Measurements from ENCODE around the gene H3-3A.

H3-3A gene

GRCh38 chr1:226076378-226076777, 13.9 kb downstream of the H3-3A start:
- H3K27me3 ChIP-seq (replicated peaks; ENCODE audit: insufficient read depth, low read length) = no peaks in the 10 kb centered on the region
- H2AFZ ChIP-seq (ENCODE audit: low read length) = no peak overlapping the region
- H3K4me1 ChIP-seq (ENCODE audit: low read length) = no peaks in the 10 kb centered on the region
- H3K9me3 ChIP-seq (replicated peaks; ENCODE audit: insufficient read depth, low read length) = no peaks in the 10 kb centered on the region
- TF ChIP-seq EZH2 (optimal IDR thresholded peaks at IDR 0.05; ENCODE audit: low read depth, low read length) = no peak
- TF ChIP-seq CTCF (IDR thresholded peaks at IDR 0.05; ENCODE audit: low read length) = no peak
- no peak for TF ChIP-seq EZH2phosphoT487 (IDR thresholded peaks at IDR 0.05; ENCODE audit: low read length)
- H3F3A ChIP-seq (ENCODE audit: insufficient read depth, low read length) = peaks cover 48% of the 10 kb centered on the region
- H4K20me1 ChIP-seq (ENCODE audit: insufficient read depth, low read length) = 0 out of 2 replicates have a peak, but pooled peaks cover 3% of the 10 kb centered on the region
- H3K79me2 ChIP-seq (ENCODE audit: low read length) = no peaks in the 10 kb centered on the region
- peaks cover 5% of the 10 kb centered on the region; the same call in 1 of the 2 replicates for H3K36me3 ChIP-seq (replicated peaks; ENCODE audit: insufficient read depth, low read length)
- H3K9me2 ChIP-seq (replicated peaks; ENCODE audit: insufficient read depth, low read length) = no peaks in the 10 kb centered on the region
- no peak overlapping the region for H3K4me3 ChIP-seq (ENCODE audit: low read length)
- no peak overlapping the region for H3K4me2 ChIP-seq (ENCODE audit: low read depth, low read length)
- DNase-seq = no peak
- no peak overlapping the region for H3K27ac ChIP-seq (ENCODE audit: low read length)
- H3K9ac ChIP-seq (ENCODE audit: low read length) = no peak overlapping the region

GRCh38 chr1:226078374-226078773, 15.9 kb downstream of the H3-3A start:
- H3K9ac ChIP-seq (ENCODE audit: low read length) = no peak overlapping the region
- no peaks in the 10 kb centered on the region for H3K9me3 ChIP-seq (replicated peaks; ENCODE audit: insufficient read depth, low read length)
- no peak overlapping the region for H3K4me3 ChIP-seq (ENCODE audit: low read length)
- H3K36me3 ChIP-seq (replicated peaks; ENCODE audit: insufficient read depth, low read length) = no peaks in the 10 kb centered on the region; the same call in 1 of the 2 replicates
- no peaks in the 10 kb centered on the region for H4K20me1 ChIP-seq (ENCODE audit: insufficient read depth, low read length)
- no peak overlapping the region for H3K4me2 ChIP-seq (ENCODE audit: low read depth, low read length)
- H3K27me3 ChIP-seq (replicated peaks; ENCODE audit: insufficient read depth, low read length) = no peaks in the 10 kb centered on the region
- H3K9me2 ChIP-seq (replicated peaks; ENCODE audit: insufficient read depth, low read length) = no peaks in the 10 kb centered on the region
- peaks cover 41% of the 10 kb centered on the region for H3F3A ChIP-seq (ENCODE audit: insufficient read depth, low read length)
- peaks cover 6% of the 10 kb centered on the region for H3K4me1 ChIP-seq (ENCODE audit: low read length)
- TF ChIP-seq EZH2 (optimal IDR thresholded peaks at IDR 0.05; ENCODE audit: low read depth, low read length) (no peak), EZH2phosphoT487 (IDR thresholded peaks at IDR 0.05; ENCODE audit: low read length) (no peak), CTCF (IDR thresholded peaks at IDR 0.05; ENCODE audit: low read length) (no peak)
- no peak overlapping the region for H3K27ac ChIP-seq (ENCODE audit: low read length)
- H2AFZ ChIP-seq (ENCODE audit: low read length) = no peak overlapping the region
- H3K79me2 ChIP-seq (ENCODE audit: low read length) = no peaks in the 10 kb centered on the region
- DNase-seq = no peak

- H3K27me3 ChIP-seq (replicated peaks; ENCODE audit: insufficient read depth, low read length) = no peaks in the 10 kb centered on the region
- H3K79me2 ChIP-seq (ENCODE audit: low read length) = no peaks in the 10 kb centered on the region
- no peak for TF ChIP-seq CTCF (IDR thresholded peaks at IDR 0.05; ENCODE audit: low read length)
- TF ChIP-seq EZH2 (optimal IDR thresholded peaks at IDR 0.05; ENCODE audit: low read depth, low read length) = no peak
- no peak for TF ChIP-seq EZH2phosphoT487 (IDR thresholded peaks at IDR 0.05; ENCODE audit: low read length)
- H3K27ac ChIP-seq (ENCODE audit: low read length) = no peak overlapping the region
- peaks cover 6% of the 10 kb centered on the region for H3K4me1 ChIP-seq (ENCODE audit: low read length)
- H3K36me3 ChIP-seq (replicated peaks; ENCODE audit: insufficient read depth, low read length) = no peaks in the 10 kb centered on the region
- peak overlapping the region; percentile 72 for H3K4me3 ChIP-seq (ENCODE audit: low read length)
- H3K9ac ChIP-seq (ENCODE audit: low read length) = peak overlapping the region; percentile 31; the same call in 1 of the 2 replicates
- no peak for DNase-seq
- peak overlapping the region; percentile 89 for H3K4me2 ChIP-seq (ENCODE audit: low read depth, low read length)
- H4K20me1 ChIP-seq (ENCODE audit: insufficient read depth, low read length) = no peaks in the 10 kb centered on the region
- no peaks in the 10 kb centered on the region for H3K9me2 ChIP-seq (replicated peaks; ENCODE audit: insufficient read depth, low read length)
- peak overlapping the region; percentile 92 for H2AFZ ChIP-seq (ENCODE audit: low read length)
- H3K9me3 ChIP-seq (replicated peaks; ENCODE audit: insufficient read depth, low read length) = no peaks in the 10 kb centered on the region
- H3F3A ChIP-seq (ENCODE audit: insufficient read depth, low read length) = peaks cover 12% of the 10 kb centered on the region; the same call in 1 of the 2 replicates
Observed at GRCh38 chr1:226082587-226082917, 20.0 kb downstream of the H3-3A start.
